Immature natural killer cell (primary cell): ENCODE measurements around the gene NOX5. TPM values are rescaled to one million over a fixed set of nuclear protein-coding genes. Genes with fewer than 3 reads are reported as not detected.

Experiments used
- DNase-seq, 3 donors: peaks; one replicate each; pipeline ENCODE4 v3.0.0; 2022; ENCODE audit warnings: mixed read lengths in 1 of 3
- H3K27ac Mint-ChIP-seq, 6 donors: one replicate each; pipeline ENCODE4 v1.8.0; 2020; ENCODE audit warnings: mixed read lengths in 6 of 6, mild to moderate bottlenecking in 5 of 6, inconsistent platforms in 4 of 6, moderate library complexity in 3 of 6
- H3K27me3 Mint-ChIP-seq, 3 donors: one replicate each; pipeline ENCODE4 v1.8.0; 2020 to 2021; ENCODE audit warnings: low read depth in 3 of 3, mild to moderate bottlenecking in 3 of 3, mixed read lengths in 3 of 3, moderate library complexity in 3 of 3, inconsistent platforms in 1 of 3
- H3K36me3 Mint-ChIP-seq, 3 donors: one replicate each; pipeline ENCODE4 v1.8.0; 2020; ENCODE audit warnings: mixed read lengths in 3 of 3, inconsistent platforms in 2 of 3, mild to moderate bottlenecking in 2 of 3
- H3K4me1 Mint-ChIP-seq, 2 donors: one replicate each; pipeline ENCODE4 v1.8.0; 2020; ENCODE audit warnings: inconsistent platforms in 2 of 2, mild to moderate bottlenecking in 2 of 2, mixed read lengths in 2 of 2, moderate library complexity in 1 of 2
- H3K4me3 Mint-ChIP-seq, 5 donors: one replicate each; pipeline ENCODE4 v1.8.0; 2020; ENCODE audit warnings: mild to moderate bottlenecking in 5 of 5, mixed read lengths in 5 of 5, inconsistent platforms in 3 of 5, moderate library complexity in 3 of 5
- H3K9me3 Mint-ChIP-seq, 6 donors: one replicate each; pipeline ENCODE4 v1.8.0; 2020; ENCODE audit warnings: mild to moderate bottlenecking in 6 of 6, mixed read lengths in 6 of 6, inconsistent platforms in 4 of 6, moderate library complexity in 3 of 6
- polyA plus RNA-seq, 3 donors: library from polyadenylated mRNA; unstranded; fragments of 300-500 nt; fragmentation: Illumina TruSeq; gene quantifications; one replicate each; pipeline ENCODE4 v1.2.3, GENCODE V29; 2021

The NOX5 gene
- polyA plus RNA-seq, 3 donors from 2014 or later, result 1.1 TPM; not detected in 2

GRCh38 chr15:69090197-69090948 lies 75.9 kb downstream of the NOX5 start:
- Mint-ChIP-seq H3K4me1 (no peaks in the 10 kb centered on the region), H3K4me3 (no peak overlapping the region), H3K9me3 (no peaks in the 10 kb centered on the region), H3K27me3 (peaks cover 2 to 6% (median 4%) of the 10 kb centered on the region in 3 donors), H3K36me3 (no peaks in the 10 kb centered on the region), H3K27ac (no peak overlapping the region)
- no peak for DNase-seq

- H3K4me1 Mint-ChIP-seq, result no peaks in the 10 kb centered on the region
- H3K4me3 Mint-ChIP-seq, result no peak overlapping the region
- H3K27ac Mint-ChIP-seq, result no peak overlapping the region
- H3K36me3 Mint-ChIP-seq, result no peaks in the 10 kb centered on the region
- H3K27me3 Mint-ChIP-seq, result peaks cover 0 to 6% (median 4%) of the 10 kb centered on the region in 3 donors
- no peak for DNase-seq
- peaks cover 0 to 1% (median 0%) of the 10 kb centered on the region in 6 donors for H3K9me3 Mint-ChIP-seq
Observed at GRCh38 chr15:69091654-69092053, 77.2 kb downstream of the NOX5 start.

- Mint-ChIP-seq H3K4me3 (no peak overlapping the region), H3K4me1 (no peaks in the 10 kb centered on the region), H3K36me3 (no peaks in the 10 kb centered on the region), H3K9me3 (peaks cover 0 to 1% (median 0%) of the 10 kb centered on the region in 6 donors), H3K27ac (no peak overlapping the region), H3K27me3 (peaks cover 0 to 6% (median 4%) of the 10 kb centered on the region in 3 donors)
- DNase-seq, result no peak
Observed at GRCh38 chr15:69092159-69092558, 77.7 kb downstream of the NOX5 start.

DNA sequence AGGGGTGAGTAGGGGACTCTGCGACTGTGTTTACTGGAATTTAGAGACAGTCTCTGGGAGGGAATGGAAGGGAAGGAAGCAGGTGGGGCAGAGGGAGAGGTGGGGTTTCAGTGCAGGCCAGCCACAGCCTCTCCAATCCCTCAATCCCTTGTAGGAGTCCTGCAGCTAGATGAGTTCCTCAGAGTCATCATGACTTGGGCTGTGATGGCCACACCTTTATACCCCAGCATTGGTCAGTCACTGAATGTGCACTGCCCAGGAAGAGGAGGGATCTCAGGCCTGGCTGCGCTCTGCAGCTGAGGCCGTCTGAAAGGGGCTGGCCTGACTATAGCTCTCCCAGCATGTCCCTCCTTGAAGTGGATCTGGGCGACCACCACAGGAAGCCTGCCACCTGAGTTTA lies 78.6 kb downstream of the NOX5 start:
- H3K4me3 Mint-ChIP-seq, result no peak overlapping the region
- no peaks in the 10 kb centered on the region for H3K4me1 Mint-ChIP-seq
- no peak for DNase-seq
- peaks cover 0 to 1% (median 0%) of the 10 kb centered on the region in 6 donors for H3K9me3 Mint-ChIP-seq
- H3K36me3 Mint-ChIP-seq, result no peaks in the 10 kb centered on the region
- H3K27ac Mint-ChIP-seq, result no peak overlapping the region
- peaks cover 0 to 3% (median 0%) of the 10 kb centered on the region in 3 donors for H3K27me3 Mint-ChIP-seq

DNA sequence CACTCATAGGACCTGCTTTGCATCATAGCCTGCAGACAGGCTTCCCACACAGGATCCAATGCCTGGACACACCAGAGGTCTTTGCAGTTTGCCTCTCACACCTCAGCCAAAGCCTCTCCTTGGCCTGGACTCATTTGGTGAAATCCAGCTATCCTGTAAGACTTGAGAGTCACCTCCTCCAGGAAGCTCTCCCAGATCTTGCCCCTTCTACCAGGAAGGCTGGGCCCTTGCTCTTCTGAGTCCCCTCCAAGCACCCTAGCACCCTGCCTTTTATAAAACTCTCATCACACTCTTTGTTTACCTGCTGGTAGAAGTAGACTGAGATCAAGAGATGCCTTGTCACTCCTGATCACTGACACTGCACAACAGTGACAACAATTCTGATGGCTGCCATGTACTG lies 79.1 kb downstream of the NOX5 start:
- no peak overlapping the region for H3K4me3 Mint-ChIP-seq
- no peaks in the 10 kb centered on the region for H3K36me3 Mint-ChIP-seq
- no peaks in the 10 kb centered on the region for H3K4me1 Mint-ChIP-seq
- H3K9me3 Mint-ChIP-seq, result peaks cover 0 to 1% (median 0%) of the 10 kb centered on the region in 6 donors
- no peak for DNase-seq
- H3K27me3 Mint-ChIP-seq, result peaks cover 0 to 3% (median 0%) of the 10 kb centered on the region in 3 donors
- no peak overlapping the region for H3K27ac Mint-ChIP-seq

GRCh38 chr15:69094124-69094921 lies 79.8 kb downstream of the NOX5 start:
- H3K9me3 Mint-ChIP-seq, result peaks cover 0 to 1% (median 0%) of the 10 kb centered on the region in 6 donors
- H3K36me3 Mint-ChIP-seq, result no peaks in the 10 kb centered on the region
- H3K4me3 Mint-ChIP-seq, result no peak overlapping the region
- H3K27me3 Mint-ChIP-seq, result peaks cover 0 to 2% (median 2%) of the 10 kb centered on the region in 3 donors
- no peaks in the 10 kb centered on the region for H3K4me1 Mint-ChIP-seq
- H3K27ac Mint-ChIP-seq, result no peak overlapping the region
- no peak for DNase-seq

GRCh38 chr15:69095274-69095673 lies 80.8 kb downstream of the NOX5 start:
- Mint-ChIP-seq H3K9me3 (peaks cover 0 to 1% (median 0%) of the 10 kb centered on the region in 6 donors), H3K4me1 (no peaks in the 10 kb centered on the region), H3K36me3 (no peaks in the 10 kb centered on the region), H3K27ac (no peak overlapping the region), H3K4me3 (no peak overlapping the region), H3K27me3 (peaks cover 0 to 2% (median 0%) of the 10 kb centered on the region in 3 donors)
- DNase-seq, result no peak

GRCh38 chr15:69096196-69096595 lies 81.7 kb downstream of the NOX5 start:
- no peak overlapping the region for H3K4me3 Mint-ChIP-seq
- H3K4me1 Mint-ChIP-seq, result no peaks in the 10 kb centered on the region
- DNase-seq, result no peak
- no peak overlapping the region for H3K27ac Mint-ChIP-seq
- no peaks in the 10 kb centered on the region for H3K36me3 Mint-ChIP-seq
- peaks cover 0 to 1% (median 0%) of the 10 kb centered on the region in 6 donors for H3K9me3 Mint-ChIP-seq
- H3K27me3 Mint-ChIP-seq, result peaks cover 0 to 2% (median 0%) of the 10 kb centered on the region in 3 donors

DNA sequence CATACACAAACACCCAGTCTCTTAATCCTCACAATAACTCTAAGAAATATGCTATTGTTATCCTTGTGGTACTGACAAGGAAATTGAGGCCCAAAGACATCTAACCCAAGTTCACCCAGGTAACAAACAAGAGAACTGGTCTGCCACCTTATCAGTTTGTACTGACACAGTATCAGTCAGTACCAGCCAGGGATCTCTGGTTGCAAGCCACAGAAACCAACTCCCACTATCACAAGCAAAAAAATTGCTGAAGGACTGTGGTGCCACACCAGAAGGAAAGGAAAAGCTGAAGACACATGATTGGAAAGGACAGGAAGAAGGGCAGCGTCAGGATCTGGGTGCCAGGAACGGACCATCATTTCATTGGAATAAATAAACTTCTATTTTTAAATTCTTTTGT lies 82.1 kb downstream of the NOX5 start:
- DNase-seq, result no peak
- Mint-ChIP-seq H3K4me1 (no peaks in the 10 kb centered on the region), H3K36me3 (no peaks in the 10 kb centered on the region), H3K27me3 (peaks cover 0 to 2% (median 0%) of the 10 kb centered on the region in 3 donors), H3K9me3 (peaks cover 0 to 1% (median 0%) of the 10 kb centered on the region in 6 donors), H3K27ac (no peak overlapping the region), H3K4me3 (no peak overlapping the region)

DNA sequence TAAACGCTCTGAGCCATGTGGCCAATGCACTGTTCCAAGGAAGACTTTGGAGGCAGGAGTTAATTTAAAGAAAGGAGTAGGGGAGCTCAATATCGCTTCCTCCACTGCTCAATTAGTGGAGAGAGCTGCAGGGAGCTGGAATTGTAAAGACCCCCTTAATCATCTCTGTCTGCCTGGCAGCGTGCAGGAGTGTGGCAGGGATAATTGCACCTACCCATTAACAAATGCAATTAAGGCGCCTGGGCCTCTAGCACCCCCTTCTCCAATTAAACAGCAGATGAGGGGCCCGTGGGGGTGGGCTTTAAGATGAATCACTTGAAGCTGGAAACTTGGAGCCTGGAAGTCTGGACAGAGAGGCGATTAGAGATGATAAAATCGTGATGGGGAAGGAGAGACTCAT lies 84.3 kb downstream of the NOX5 start:
- Mint-ChIP-seq H3K27ac (no peak overlapping the region), H3K27me3 (peaks cover 2 to 4% (median 2%) of the 10 kb centered on the region in 3 donors), H3K4me3 (no peak overlapping the region), H3K4me1 (peaks cover 4 to 8% of the 10 kb centered on the region in 2 donors), H3K9me3 (peaks cover 0 to 1% (median 0%) of the 10 kb centered on the region in 6 donors), H3K36me3 (no peaks in the 10 kb centered on the region)
- no peak for DNase-seq

DNA sequence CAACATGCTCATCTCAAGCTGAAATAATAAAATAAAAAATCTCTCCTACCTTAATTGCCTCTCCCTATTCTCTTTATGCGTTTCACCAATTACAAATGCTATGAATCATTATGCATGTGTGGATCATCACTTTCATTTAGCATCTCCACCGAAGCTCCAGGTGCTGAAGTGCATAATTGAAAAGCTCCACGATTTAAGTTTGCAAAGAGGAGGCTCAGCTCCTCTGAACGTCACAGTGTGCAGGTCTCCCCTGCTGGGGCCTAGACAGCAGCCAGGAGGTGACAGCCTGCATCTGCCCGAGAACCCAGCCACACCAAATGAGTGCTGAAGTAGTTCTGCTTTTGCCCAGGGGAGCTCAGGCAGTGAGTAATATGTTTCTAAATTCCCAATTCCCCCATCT lies 85.4 kb downstream of the NOX5 start:
- Mint-ChIP-seq H3K27me3 (peaks cover 2 to 4% (median 2%) of the 10 kb centered on the region in 3 donors), H3K27ac (no peak overlapping the region)

GRCh38 chr15:69100821-69101220 lies 86.3 kb downstream of the NOX5 start:
- Mint-ChIP-seq H3K27me3 (peaks cover 2 to 4% (median 2%) of the 10 kb centered on the region in 3 donors), H3K27ac (no peak overlapping the region), H3K4me3 (no peak overlapping the region), H3K4me1 (peaks cover 13 to 18% of the 10 kb centered on the region in 2 donors), H3K36me3 (peaks cover 0 to 3% (median 0%) of the 10 kb centered on the region in 3 donors), H3K9me3 (no peaks in the 10 kb centered on the region)
- no peak for DNase-seq

More for the DNA sequence above, 85.4 kb downstream of the NOX5 start:
- peaks cover 0 to 1% (median 0%) of the 10 kb centered on the region in 6 donors for H3K9me3 Mint-ChIP-seq
- H3K4me1 Mint-ChIP-seq, result peaks cover 13 to 18% of the 10 kb centered on the region in 2 donors
- no peaks in the 10 kb centered on the region for H3K36me3 Mint-ChIP-seq
- no peak overlapping the region for H3K4me3 Mint-ChIP-seq
- DNase-seq, result no peak

DNA sequence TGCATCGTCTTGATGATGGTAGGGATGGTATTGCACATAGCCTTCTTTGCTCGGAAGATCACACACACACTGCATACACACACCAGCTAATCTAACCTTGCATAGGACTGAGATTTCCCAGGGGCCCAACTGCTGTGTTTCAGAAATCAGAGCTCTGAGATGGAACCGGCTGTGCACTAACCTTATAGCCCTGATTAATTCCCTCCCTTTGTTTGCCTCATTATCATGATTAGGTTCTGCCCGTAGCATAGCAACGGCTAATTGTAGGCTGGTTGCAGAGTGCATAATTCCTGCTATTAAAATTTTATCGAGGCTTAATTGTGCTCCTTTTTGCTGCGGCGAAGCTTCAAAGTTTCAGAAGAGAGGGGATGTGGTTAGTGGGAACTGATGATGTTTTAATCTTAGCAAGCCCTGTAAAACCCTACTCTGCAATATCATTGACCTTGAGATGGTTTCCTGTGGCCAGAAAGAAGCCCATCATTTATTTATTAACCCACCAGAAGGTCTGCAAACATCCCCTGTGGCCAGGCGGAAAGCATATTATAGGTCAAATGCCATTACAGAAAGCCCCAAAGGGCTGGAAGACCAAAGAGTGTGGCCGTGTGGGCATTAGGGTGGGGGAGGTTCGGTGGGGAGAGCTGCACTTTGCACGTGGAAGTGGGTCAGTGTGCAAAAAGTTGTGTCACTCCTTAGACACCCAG lies 89.7 kb downstream of the NOX5 start:
- Mint-ChIP-seq H3K27me3 (peaks cover 0 to 4% (median 4%) of the 10 kb centered on the region in 3 donors), H3K27ac (no peak overlapping the region), H3K4me3 (peak overlapping the region in 4 of 5 donors; percentile 20 to 39 (median 28)), H3K36me3 (peaks cover 0 to 3% (median 0%) of the 10 kb centered on the region in 3 donors), H3K4me1 (peaks cover 13 to 18% of the 10 kb centered on the region in 2 donors), H3K9me3 (no peaks in the 10 kb centered on the region)
- peak; percentile 4 to 8 (median 4) for DNase-seq
